Measurements from ENCODE around the gene RAB9A. TPM values are rescaled to one million over a fixed set of nuclear protein-coding genes. Genes with fewer than 3 reads are reported as not detected.

Gene RAB9A
- total and polyA plus RNA-seq, 2 of the 8 experiments (the other 6 are each of a cell fraction or from before 2014, with no cell fraction given): 21.8 to 34.0 TPM

GRCh38 chrX:13698432-13698831, 9.5 kb downstream of the RAB9A start:
- H2BK20ac ChIP-seq (ENCODE audit: low read length): no peak overlapping the region
- H4K91ac ChIP-seq (replicated peaks; ENCODE audit: insufficient read length, low read length): no peak overlapping the region
- DNase-seq (ENCODE audit: low read depth in 1 of 2, low spot score in 2 of 2) (no peak), FAIRE-seq (no peak)
- H2BK12ac ChIP-seq (ENCODE audit: low read depth, low read length): no peak overlapping the region
- no peak overlapping the region for H3K14ac ChIP-seq (ENCODE audit: insufficient read length)
- no peak overlapping the region for H3K56ac ChIP-seq (replicated peaks; ENCODE audit: insufficient read length, low read depth, low read length)
- H2AK5ac ChIP-seq (ENCODE audit: low read depth, low read length): no peak overlapping the region
- POLR2A ChIA-PET (ENCODE audit: partially characterized antibody): interaction anchor here (1.6 kb wide), 1 partner anchor 37 kb away, joined by 4 read pairs; the partner anchor contains the start of gene OFD1
- TF ChIP-seq SIN3A (conservative IDR thresholded peaks at IDR 0.05 in 1 of 2, IDR thresholded peaks at IDR 0.05 in 1 of 2; ENCODE audit: low read depth in 1 of 2, low read length in 2 of 2) (no peak), KDM1A (IDR thresholded peaks at IDR 0.05; ENCODE audit: borderline replicate concordance, low read length) (no peak), POLR2AphosphoS5 (IDR thresholded peaks at IDR 0.05; ENCODE audit: low read depth, low read length) (no peak), EZH2 (IDR thresholded peaks at IDR 0.05; ENCODE audit: low read depth, low read length, severe bottlenecking) (no peak), JUND (IDR thresholded peaks at IDR 0.05; ENCODE audit: low read length) (no peak), SIRT6 (IDR thresholded peaks at IDR 0.05; ENCODE audit: low read length) (no peak), RNF2 (IDR thresholded peaks at IDR 0.05; ENCODE audit: borderline replicate concordance, low read depth, low read length, missing control alignments, poor library complexity, severe bottlenecking) (no peak), KDM5A (IDR thresholded peaks at IDR 0.05; ENCODE audit: low read length) (no peak), SRF (IDR thresholded peaks at IDR 0.05; ENCODE audit: low read depth, low read length) (no peak), CHD1 (IDR thresholded peaks at IDR 0.05; ENCODE audit: low read depth, low read length) (no peak), RXRA (IDR thresholded peaks at IDR 0.05; ENCODE audit: insufficient read depth, low read depth, low read length) (no peak), PHF8 (conservative IDR thresholded peaks at IDR 0.05; ENCODE audit: low read depth, low read length) (no peak), TAF7 (optimal IDR thresholded peaks at IDR 0.05; ENCODE audit: borderline replicate concordance, low read depth, low read length) (no peak)
- H3K18ac ChIP-seq (ENCODE audit: extremely low read depth, low read length): no peak overlapping the region
- no peak overlapping the region for H4K8ac ChIP-seq (ENCODE audit: extremely low read depth, insufficient read depth, low read length)
- H3K79me2 ChIP-seq (ENCODE audit: control insufficient read depth in 1 of 2, insufficient read depth in 2 of 2, low read length in 2 of 2): peaks cover 4 to 92% of the 10 kb centered on the region in 2 experiments
- H3K36me3 ChIP-seq (ENCODE audit: control insufficient read depth in 2 of 4, insufficient read depth in 4 of 4, low read length in 3 of 4): no peaks in the 10 kb centered on the region; a peak in 2 of 8 replicates
- CTCF ChIA-PET (ENCODE audit: partially characterized antibody): interaction anchor here (0.7 kb wide), 1 partner anchor 24 kb away, joined by 3 read pairs; no protein-coding TSS in a partner anchor
- H3K9me3 ChIP-seq (ENCODE audit: insufficient read depth in 2 of 2, low read depth in 1 of 2, low read length in 1 of 2): no peaks in the 10 kb centered on the region
- no peaks in the 10 kb centered on the region for H3K23me2 ChIP-seq (ENCODE audit: low read depth, low read length)
- H3K9ac ChIP-seq (replicated peaks in 1 of 4; ENCODE audit: extremely low read depth in 1 of 4, low read depth in 3 of 4, low read length in 3 of 4): no peak overlapping the region
- no peaks in the 10 kb centered on the region for H3K27me3 ChIP-seq (replicated peaks in 1 of 4; ENCODE audit: control insufficient read depth in 3 of 4, extremely low read depth in 1 of 4, insufficient read depth in 3 of 4, low read length in 3 of 4)
- no peak overlapping the region for H3K4me2 ChIP-seq (ENCODE audit: insufficient read depth in 1 of 2, low read depth in 2 of 2, low read length in 2 of 2)
- H2BK15ac ChIP-seq (ENCODE audit: low read length): no peak overlapping the region
- H4K5ac ChIP-seq (ENCODE audit: insufficient read length, low read depth, low read length): no peak overlapping the region
- no peak overlapping the region for H3K4me3 ChIP-seq (ENCODE audit: extremely low read depth in 1 of 4, insufficient read depth in 2 of 4, low read depth in 3 of 4, low read length in 4 of 4)
- WGBS, 2 experiments (ENCODE audit: extremely low coverage in 1 of 2, insufficient coverage in 1 of 2, insufficient read length in 1 of 2, insufficient replicate concordance in 2 of 2, low coverage in 1 of 2, low lambda C conversion rate in 2 of 2, missing lambda C conversion rate in 1 of 2): 92% methylated on average over 1 of the region's 1 CpG; no CpG with 5 or more reads in 1 of the 2 experiments
- no peak overlapping the region for H3K23ac ChIP-seq (ENCODE audit: insufficient read length)
- H2AFZ ChIP-seq (ENCODE audit: low read length): no peak overlapping the region
- no peak overlapping the region for H2BK120ac ChIP-seq (replicated peaks; ENCODE audit: low read depth, low read length)
- H3K4ac ChIP-seq (replicated peaks; ENCODE audit: insufficient read length, low read depth, low read length): no peak overlapping the region
- H3K79me1 ChIP-seq (ENCODE audit: low read depth, low read length): peaks cover 3% of the 10 kb centered on the region
- H3K27ac ChIP-seq (ENCODE audit: low read depth, low read length): no peak overlapping the region
- peaks cover under 1 to 4% (median 2%) of the 10 kb centered on the region in 4 experiments; a peak in 3 of 7 replicates for H3K4me1 ChIP-seq (replicated peaks in 1 of 4; ENCODE audit: control insufficient read depth in 3 of 4, insufficient read depth in 4 of 4, low read length in 3 of 4)
- peaks cover 0 to 17% of the 10 kb centered on the region in 2 experiments for H4K20me1 ChIP-seq (replicated peaks in 1 of 2; ENCODE audit: control insufficient read depth in 1 of 2, insufficient read depth in 2 of 2, low read length in 2 of 2)
- no peak overlapping the region for H2BK5ac ChIP-seq (ENCODE audit: low read depth, low read length)

Measured in H1 (cell line).